KMS-11 (cell line): Measurements from ENCODE around the gene QTRT2.

Source experiments
- H2AFZ ChIP-seq: fragments of 200-600 bp; sonication (generic); 2 replicates; pipeline ENCODE4 v1.6.1; 2016; ENCODE audit warnings: antibody characterized with exemption, mixed run types, low read depth
- H3K27ac ChIP-seq: fragments of 200-600 bp; sonication (generic); 2 replicates; pipeline ENCODE4 v1.6.1; 2016; ENCODE audit warnings: mild to moderate bottlenecking, mixed run types
- H3K27me3 ChIP-seq: fragments of 200-600 bp; sonication (generic); 2 replicates; pipeline ENCODE4 v1.6.1; 2017; ENCODE audit warnings: mild to moderate bottlenecking, low read depth, mixed run types, moderate library complexity; ENCODE audit not compliant: insufficient read depth
- H3K36me3 ChIP-seq: fragments of 200-600 bp; sonication (generic); 2 replicates; pipeline ENCODE4 v1.6.1; 2017; ENCODE audit warnings: mild to moderate bottlenecking, mixed run types; ENCODE audit not compliant: insufficient read depth
- H3K4me1 ChIP-seq: fragments of 200-600 bp; sonication (generic); 2 replicates; pipeline ENCODE4 v1.6.1; 2016; ENCODE audit warnings: mild to moderate bottlenecking, low read depth, mixed run types; ENCODE audit not compliant: poor library complexity, severe bottlenecking
- H3K4me2 ChIP-seq: fragments of 200-600 bp; sonication (generic); 2 replicates; pipeline ENCODE4 v1.7.0; 2016; ENCODE audit warnings: mild to moderate bottlenecking, mixed run types
- H3K4me3 ChIP-seq: fragments of 200-600 bp; sonication (generic); IDR thresholded peaks from 2 replicates; pipeline ENCODE4 v1.6.1; 2017; ENCODE audit warnings: low read depth, low read length, mixed read lengths; ENCODE audit not compliant: insufficient read depth
- H3K79me2 ChIP-seq: fragments of 200-600 bp; sonication (generic); 2 replicates; pipeline ENCODE4 v1.6.1; 2016; ENCODE audit warnings: low read depth, mixed run types; ENCODE audit not compliant: insufficient read depth
- H3K9ac ChIP-seq: fragments of 200-600 bp; sonication (generic); 2 replicates; pipeline ENCODE4 v1.6.1; 2016; ENCODE audit warnings: mild to moderate bottlenecking, mixed run types
- H4K20me1 ChIP-seq: fragments of 200-600 bp; sonication (generic); 2 replicates; pipeline ENCODE4 v1.6.1; 2016; ENCODE audit warnings: mild to moderate bottlenecking, mixed run types; ENCODE audit not compliant: insufficient read depth
- CTCF ChIP-seq: fragments of 200-600 bp; sonication (generic); conservative IDR thresholded peaks from 2 replicates; pipeline ENCODE4 v1.6.1; 2017; ENCODE audit warnings: low read depth, mild to moderate bottlenecking, antibody characterized with exemption, low read length, moderate library complexity, mixed read lengths

The QTRT2 gene

GRCh38 chr3:114080201-114080600 lies 23.7 kb downstream of the QTRT2 start:
- no peaks in the 10 kb centered on the region for H3K4me1 ChIP-seq
- H3K27ac ChIP-seq, result no peak overlapping the region
- H3K36me3 ChIP-seq, result peaks cover 33% of the 10 kb centered on the region; the same call in 1 of the 2 replicates
- H2AFZ ChIP-seq, result no peak overlapping the region
- H4K20me1 ChIP-seq, result 0 out of 2 replicates have a peak, but pooled peaks cover 4% of the 10 kb centered on the region
- H3K27me3 ChIP-seq, result no peaks in the 10 kb centered on the region
- H3K4me2 ChIP-seq, result no peak overlapping the region
- no peaks in the 10 kb centered on the region for H3K79me2 ChIP-seq
- no peak overlapping the region for H3K4me3 ChIP-seq
- no peak for TF ChIP-seq CTCF
- no peak overlapping the region for H3K9ac ChIP-seq

GRCh38 chr3:114081037-114081436 lies 24.5 kb downstream of the QTRT2 start:
- Histone ChIP-seq H2AFZ (no peak overlapping the region), H4K20me1 (no peaks in the 10 kb centered on the region), H3K36me3 (peaks cover 28% of the 10 kb centered on the region; the same call in 1 of the 2 replicates), H3K4me1 (no peaks in the 10 kb centered on the region), H3K4me2 (no peak overlapping the region), H3K27ac (no peak overlapping the region), H3K9ac (no peak overlapping the region), H3K4me3 (no peak overlapping the region), H3K79me2 (no peaks in the 10 kb centered on the region), H3K27me3 (no peaks in the 10 kb centered on the region)
- TF ChIP-seq CTCF, result no peak

DNA sequence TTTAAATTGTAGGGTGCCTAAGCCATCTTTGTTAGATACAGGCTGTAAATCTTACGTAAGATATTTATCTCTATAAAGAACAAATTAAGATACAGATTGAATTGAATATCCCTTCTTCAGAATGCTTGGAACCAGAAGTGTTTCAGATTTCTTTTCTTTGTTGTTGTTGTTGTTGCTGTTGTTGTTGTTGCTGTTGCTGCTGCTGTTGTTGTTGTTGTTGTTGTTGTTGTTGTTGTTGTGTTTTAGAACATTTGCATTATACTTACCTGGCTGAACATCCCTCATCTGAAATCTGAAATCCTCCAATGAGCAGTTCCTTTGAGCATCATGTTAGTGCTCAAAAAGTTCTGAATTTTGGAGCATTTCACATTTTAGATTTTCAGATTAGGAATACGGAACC lies 26.6 kb downstream of the QTRT2 start:
- no peaks in the 10 kb centered on the region for H3K27me3 ChIP-seq
- no peak overlapping the region for H3K9ac ChIP-seq
- no peaks in the 10 kb centered on the region for H4K20me1 ChIP-seq
- no peak overlapping the region for H3K27ac ChIP-seq
- peaks cover 18% of the 10 kb centered on the region; the same call in 1 of the 2 replicates for H3K36me3 ChIP-seq
- no peak overlapping the region for H3K4me3 ChIP-seq
- no peak for TF ChIP-seq CTCF
- no peak overlapping the region for H3K4me2 ChIP-seq
- H3K79me2 ChIP-seq, result no peaks in the 10 kb centered on the region
- no peak overlapping the region for H2AFZ ChIP-seq
- H3K4me1 ChIP-seq, result no peaks in the 10 kb centered on the region

GRCh38 chr3:114086356-114086755 lies 29.8 kb downstream of the QTRT2 start:
- Histone ChIP-seq H3K36me3 (peaks cover 8% of the 10 kb centered on the region; the same call in 1 of the 2 replicates), H3K4me3 (no peak overlapping the region), H4K20me1 (no peaks in the 10 kb centered on the region), H3K27ac (no peak overlapping the region), H3K4me2 (no peak overlapping the region), H3K27me3 (no peaks in the 10 kb centered on the region), H2AFZ (no peak overlapping the region), H3K79me2 (no peaks in the 10 kb centered on the region), H3K4me1 (no peaks in the 10 kb centered on the region), H3K9ac (no peak overlapping the region)
- no peak for TF ChIP-seq CTCF

DNA sequence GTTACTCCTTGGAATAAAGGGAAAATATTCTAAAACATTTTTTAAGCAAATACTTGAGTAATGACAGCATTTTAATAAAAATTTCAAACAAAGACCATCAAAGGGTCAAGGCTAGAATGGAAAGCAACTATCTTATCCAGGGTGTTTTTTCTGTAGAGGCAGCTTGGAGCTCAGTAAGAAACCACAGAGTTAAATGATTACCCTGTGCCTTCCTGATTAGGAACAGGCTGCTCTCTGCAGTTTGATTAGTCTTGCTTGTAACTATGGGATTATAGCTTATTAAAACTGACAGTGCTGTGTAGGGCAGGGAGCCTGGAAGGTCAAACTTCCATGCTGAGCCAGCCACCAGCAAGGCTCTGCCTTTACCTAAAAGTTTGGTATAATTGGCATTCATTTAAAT lies 33.1 kb downstream of the QTRT2 start:
- H3K9ac ChIP-seq, result no peak overlapping the region
- no peaks in the 10 kb centered on the region for H4K20me1 ChIP-seq
- no peak overlapping the region for H3K27ac ChIP-seq
- no peak overlapping the region for H3K4me2 ChIP-seq
- H2AFZ ChIP-seq, result no peak overlapping the region
- no peaks in the 10 kb centered on the region for H3K79me2 ChIP-seq
- TF ChIP-seq CTCF, result no peak
- H3K27me3 ChIP-seq, result no peaks in the 10 kb centered on the region
- H3K36me3 ChIP-seq, result peaks cover 4% of the 10 kb centered on the region; the same call in 1 of the 2 replicates
- no peaks in the 10 kb centered on the region for H3K4me1 ChIP-seq
- no peak overlapping the region for H3K4me3 ChIP-seq
